GM12801 (cell line): ENCODE measurements around the gene SH3RF3.

Experiments used
- CTCF ChIP-seq: IDR thresholded peaks from one replicate; pipeline ENCODE4 v1.5.1; 2011; ENCODE audit warnings: control low read depth; ENCODE audit not compliant: insufficient read length; ENCODE audit errors: extremely low read depth

SH3RF3 gene

GRCh38 chr2:109393662-109393972 lies 264.6 kb downstream of the SH3RF3 start:
- no peak for TF ChIP-seq CTCF

DNA sequence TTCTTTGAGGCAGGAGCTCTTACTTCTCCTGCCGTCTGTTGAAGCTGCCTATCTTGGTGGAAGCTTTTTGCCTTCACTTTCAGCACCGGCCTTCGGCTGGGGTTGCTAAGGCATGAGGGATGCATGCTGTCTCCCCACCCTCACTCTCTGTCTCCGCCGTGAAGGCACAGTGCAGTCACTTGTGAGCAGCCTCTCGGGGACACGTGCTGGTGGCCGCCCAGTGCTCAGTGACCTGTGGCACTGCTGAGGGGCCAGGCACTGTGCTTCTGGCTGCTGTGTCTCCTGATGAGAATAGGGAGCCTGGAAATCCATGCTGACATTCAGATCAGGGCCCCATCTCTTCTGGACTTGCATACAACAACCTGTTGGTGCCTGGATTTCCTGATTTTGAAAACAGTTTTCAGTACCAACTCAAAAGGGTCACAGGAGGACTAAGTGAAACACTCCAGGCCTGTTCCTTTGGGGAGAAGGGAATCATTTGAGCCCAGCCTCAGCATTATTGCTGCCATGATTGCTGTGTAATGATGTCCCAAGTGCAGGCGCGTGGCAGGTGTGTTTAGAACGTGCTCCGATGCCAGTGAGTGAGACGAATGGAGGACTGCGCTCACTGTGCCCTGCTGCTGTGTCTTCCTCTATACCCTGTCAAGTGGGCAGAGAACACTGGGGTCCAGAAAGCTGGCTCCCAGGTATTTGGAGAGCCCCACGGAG lies 266.6 kb downstream of the SH3RF3 start:
- TF ChIP-seq CTCF, result no peak

DNA sequence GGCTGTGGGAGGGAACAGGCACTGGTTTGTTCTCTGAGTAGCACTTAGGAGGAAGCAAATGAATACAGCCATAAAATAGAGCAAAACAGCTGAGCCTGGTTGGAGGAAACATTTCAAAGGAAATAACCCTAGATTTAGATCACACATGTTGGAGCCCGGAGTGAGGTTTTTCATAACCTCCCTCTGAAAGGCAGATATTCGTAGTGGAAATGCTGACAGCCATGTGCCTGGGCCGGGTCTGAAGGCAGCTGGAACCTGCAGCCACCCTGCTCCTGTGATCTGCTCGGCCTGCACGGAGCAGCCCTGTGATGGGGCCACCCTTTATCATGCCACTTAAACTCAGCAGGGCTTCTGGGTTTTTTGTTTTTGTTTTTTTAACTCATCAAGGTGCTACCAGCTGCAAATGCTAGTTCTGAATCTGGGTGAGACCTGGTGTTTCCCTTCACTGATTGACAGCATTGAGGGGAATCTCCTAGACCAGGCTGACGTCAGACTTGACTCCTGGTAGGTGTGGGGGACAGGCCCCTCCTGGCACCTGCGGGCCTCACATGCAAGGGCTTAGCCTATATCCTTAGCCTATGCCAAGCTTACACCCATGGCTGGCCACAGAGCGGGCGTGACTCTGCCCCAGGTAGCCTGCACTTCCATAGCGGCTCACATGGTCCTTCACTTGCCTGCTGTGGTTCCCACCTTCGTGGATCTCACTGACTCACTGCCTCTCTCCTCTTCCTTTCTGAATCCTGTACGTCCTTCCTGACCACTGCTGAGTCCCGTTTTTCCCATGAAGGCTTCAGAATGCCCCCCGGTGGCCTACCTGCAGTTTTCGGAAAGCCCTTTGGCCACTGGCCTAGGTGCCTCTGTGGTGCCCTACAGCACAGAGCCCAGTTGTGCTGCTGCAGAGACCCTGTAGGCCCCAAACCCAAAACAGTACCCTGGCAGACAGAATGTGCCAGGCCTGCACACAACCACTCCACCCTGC lies 267.5 kb downstream of the SH3RF3 start:
- no peak for TF ChIP-seq CTCF

- no peak for TF ChIP-seq CTCF
Observed at GRCh38 chr2:109397893-109398292, 268.9 kb downstream of the SH3RF3 start.

- TF ChIP-seq CTCF, result no peak
Observed at GRCh38 chr2:109398366-109399015, 269.5 kb downstream of the SH3RF3 start.

DNA sequence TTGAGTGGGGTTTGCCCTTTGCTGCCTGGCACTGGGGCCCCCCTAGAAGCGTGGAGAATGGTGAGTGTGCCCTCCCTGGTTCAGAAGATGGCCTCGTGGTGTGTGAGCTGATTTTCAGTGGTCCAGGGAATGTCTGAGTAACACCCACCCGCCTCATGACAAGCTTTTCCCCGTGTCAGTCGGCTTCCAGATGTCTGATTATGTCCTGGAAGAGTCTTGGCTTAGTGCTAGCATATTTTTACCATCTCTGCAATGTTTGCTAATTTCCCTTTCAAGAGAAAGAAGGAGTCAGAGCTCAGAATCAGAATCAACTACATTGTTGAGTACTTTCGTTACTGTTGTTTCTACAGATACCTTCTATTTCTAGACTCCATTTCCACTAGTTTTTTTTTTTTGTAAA lies 270.1 kb downstream of the SH3RF3 start:
- no peak for TF ChIP-seq CTCF

DNA sequence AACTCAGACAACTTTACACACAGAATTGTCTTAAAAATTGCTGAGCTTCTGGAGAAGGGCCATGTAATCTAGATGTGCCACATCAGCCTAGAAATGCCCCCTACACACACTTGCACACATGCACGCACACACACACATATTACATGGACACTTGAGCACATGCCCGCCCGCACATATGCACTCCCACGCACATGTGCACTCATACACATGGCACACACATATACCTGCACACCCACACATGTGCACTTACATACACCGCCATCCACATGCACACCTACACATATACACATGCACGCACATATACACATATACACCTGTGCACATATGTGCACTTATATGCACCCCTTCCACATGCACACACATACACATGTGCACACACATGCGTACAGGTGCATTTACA lies 271.1 kb downstream of the SH3RF3 start:
- no peak for TF ChIP-seq CTCF
